ENCODE data around the gene OPCML.

The OPCML gene

GRCh38 chr11:133408402-133408801 is 123.9 kb downstream of the OPCML start:
- DNase-seq = no peak

DNA sequence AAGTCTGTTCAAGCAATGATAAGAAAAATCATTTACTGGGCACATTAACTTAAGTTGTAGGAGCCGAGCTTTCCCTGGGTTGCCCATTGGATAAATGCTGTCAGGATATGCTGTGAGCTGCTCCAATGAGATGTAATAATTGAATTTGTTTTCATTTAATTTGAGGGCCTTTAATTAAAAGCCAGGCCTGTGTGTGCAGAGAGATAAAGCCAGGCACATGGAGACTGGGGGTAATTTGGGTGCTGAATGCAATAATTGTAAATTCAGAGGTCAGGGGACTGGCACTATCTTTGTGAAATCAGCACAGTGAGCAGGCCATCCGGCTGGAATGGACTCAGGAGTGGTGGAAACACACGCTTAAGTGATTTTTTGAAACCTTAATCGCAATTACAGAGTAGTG is 125.8 kb downstream of the OPCML start:
- no peak for DNase-seq

GRCh38 chr11:133403900-133404299 is 128.4 kb downstream of the OPCML start:
- DNase-seq = no peak

GRCh38 chr11:133402551-133402950 is 129.8 kb downstream of the OPCML start:
- DNase-seq = no peak

- DNase-seq = no peak
Observed at GRCh38 chr11:133399855-133400625, 132.3 kb downstream of the OPCML start.

- DNase-seq = no peak
Observed at GRCh38 chr11:133399294-133399693, 133.0 kb downstream of the OPCML start.

DNA sequence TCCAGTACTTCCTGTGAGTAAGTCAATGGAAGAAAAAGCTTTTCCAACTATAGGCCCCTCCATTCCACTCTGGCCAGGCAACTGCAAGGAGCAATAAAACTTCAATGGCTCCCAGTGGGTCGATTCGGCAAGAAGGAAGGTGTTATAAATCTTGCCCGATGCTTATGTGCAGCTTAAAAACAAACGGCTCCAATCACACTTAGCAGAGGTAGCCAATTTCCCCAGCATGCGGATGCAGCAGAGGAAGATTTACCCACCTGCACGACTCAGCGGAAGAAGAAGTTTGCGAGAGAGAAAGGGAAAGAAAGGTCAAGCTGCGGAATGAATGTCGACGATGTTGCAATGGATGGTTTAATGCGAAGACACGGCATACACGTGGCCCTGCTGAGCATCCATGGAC is 141.5 kb downstream of the OPCML start:
- DNase-seq = no peak

DNA sequence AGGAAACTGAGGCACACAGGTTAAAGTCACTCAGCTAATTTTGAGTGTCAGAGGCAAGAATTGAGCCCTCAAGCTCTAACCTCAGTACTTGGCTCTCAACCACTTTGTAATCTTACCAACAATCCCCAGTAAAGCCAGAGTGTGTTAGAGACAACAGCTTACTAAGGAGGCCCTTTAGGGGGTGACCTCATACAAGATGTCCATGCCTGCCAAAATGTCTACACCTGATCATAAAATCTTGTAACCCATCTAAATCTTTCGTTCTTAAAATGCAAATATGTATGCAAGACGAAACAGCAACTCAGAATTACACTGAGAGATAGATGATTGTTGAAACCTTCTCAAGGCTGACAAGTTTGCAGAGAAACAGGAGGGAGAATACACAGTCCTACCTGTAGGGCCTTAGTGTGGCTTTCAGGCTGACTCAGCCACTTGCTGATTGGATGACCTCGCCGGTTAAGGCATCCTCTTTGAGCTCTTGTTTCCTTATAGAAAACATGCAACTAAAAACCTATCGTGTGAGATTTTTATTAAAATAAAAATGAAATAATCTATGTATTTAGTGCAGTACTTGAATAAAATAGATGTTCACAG is 143.2 kb downstream of the OPCML start:
- DNase-seq = no peak

- DNase-seq = no peak
Observed at GRCh38 chr11:133388260-133388659, 144.0 kb downstream of the OPCML start.

- no peak for DNase-seq
Observed at GRCh38 chr11:133386852-133387251, 145.4 kb downstream of the OPCML start.

DNA sequence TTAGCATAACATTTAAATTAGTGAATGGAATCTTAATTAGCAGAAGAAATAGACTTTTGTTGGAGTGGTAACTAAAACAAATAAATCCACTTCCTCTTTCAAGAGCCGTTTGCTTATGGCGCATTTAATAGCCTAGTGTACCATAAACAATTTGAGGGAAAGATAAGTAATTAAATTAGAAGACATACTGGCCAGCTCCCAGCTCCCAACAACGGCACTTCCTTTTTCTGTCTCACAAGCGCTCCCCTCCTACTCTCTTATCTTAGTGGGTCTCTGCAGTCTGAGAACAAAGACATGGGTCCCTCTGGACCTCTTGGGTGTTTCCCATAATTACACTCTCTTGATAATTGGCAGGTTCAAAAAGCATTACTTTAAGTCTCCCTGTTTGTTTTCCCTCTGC is 146.0 kb downstream of the OPCML start:
- no peak for DNase-seq

DNA sequence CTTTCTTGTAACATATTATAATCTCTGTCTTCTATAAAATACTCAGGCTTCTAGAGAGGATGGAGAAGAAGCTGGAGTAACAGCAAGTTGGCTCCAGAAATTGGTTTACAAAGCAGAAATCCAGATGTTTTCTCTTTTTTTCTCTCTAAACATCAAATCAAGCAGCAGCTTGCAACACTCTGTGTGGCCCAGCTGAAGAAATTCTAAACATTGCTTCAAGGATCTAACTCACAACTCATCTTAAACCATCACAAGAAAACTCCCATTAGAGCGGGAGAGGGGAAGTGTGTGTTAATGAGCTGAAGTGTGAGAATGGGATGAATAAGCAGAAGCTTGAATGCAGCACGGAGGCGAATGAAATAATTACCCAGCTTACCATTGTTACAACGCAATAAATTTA is 146.5 kb downstream of the OPCML start:
- DNase-seq = no peak

DNA sequence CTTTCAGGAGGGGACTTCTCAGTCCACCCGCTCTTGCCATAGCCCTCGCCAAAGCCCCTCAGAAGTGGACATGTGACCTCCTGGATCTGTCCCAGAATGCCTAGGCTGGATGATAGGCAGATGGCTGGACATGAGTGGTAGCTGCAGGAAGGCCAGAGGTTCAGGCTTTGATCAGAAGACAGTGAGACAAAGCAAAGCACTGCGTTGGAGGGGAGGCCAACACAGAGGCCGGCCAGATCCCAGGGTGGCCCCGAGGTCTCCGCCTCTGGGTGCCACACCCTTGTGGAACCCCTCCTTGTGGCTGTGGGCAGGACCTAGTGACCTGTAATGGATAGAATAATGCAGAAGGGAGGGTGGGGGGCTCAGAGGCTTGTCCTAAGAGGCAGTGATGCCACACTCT is 147.6 kb downstream of the OPCML start:
- DNase-seq = no peak

DNA sequence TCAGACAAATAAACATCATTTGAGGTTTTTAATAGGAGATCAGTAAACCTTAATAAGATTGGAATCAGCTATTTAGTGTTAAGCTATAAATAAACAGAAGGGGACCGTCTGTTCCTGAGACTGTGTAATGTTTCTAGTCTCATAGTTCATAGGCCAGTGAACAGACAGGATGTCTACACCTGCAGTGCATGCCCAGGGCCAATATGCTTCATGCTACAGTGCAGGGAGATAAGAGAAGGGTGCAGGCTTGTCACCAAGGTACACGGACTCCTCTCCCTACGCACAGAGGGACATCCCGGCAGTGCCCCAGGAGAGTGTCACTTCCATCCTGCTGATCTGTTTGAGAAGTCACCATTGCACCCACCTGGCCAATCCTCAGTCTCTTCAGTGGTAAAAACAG is 148.6 kb downstream of the OPCML start:
- DNase-seq = no peak

DNA sequence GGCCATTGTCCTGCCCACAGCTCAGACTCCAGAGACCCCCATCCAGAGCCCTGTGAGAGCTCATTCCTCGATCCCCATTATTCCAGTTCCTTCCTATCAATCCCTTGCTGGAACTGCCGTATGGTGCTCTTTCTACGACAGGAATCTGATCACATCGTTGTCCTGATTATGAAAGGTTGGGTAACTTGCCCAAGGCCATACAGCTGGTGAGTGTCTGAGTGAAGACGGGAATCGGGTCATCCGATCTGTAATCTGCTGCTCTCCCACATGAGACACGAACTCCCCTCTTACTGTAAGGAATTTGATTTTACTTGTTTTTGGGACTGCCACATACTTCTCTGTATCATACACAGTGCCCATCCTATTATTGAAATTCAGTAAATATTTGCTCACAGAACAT is 149.1 kb downstream of the OPCML start:
- no peak for DNase-seq

DNA sequence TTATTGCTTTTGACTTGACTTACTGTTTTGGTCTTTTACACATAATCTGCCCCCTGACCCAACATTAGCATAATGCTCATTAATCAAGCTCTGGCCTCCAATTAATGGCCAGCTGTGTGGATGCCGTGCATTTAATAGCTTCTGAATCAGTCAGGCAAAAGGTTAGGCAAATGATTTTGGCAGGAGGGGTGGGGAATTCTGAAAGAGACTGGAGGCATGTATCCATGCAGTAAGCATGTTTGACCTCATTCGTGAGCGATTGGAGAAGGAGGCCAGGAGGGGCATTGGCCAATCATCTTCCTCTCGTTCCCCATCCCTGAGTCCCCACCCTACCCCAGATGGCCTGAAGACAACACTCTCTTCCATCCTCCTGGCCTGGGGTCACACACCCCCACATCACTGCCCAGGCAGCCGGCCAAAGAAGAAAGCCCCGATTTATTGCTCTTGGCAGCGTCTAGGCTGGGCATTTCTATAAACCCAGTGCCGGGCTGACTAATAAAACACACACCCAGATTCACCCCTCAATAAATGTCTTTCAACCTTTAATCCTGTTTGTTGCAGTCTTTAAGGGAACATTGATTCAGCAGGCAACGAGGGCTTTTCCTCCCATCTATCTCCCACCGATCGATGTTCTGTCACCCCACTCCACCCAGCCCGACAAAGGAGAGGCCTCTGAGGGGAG is 150.0 kb downstream of the OPCML start:
- DNase-seq = no peak

DNA sequence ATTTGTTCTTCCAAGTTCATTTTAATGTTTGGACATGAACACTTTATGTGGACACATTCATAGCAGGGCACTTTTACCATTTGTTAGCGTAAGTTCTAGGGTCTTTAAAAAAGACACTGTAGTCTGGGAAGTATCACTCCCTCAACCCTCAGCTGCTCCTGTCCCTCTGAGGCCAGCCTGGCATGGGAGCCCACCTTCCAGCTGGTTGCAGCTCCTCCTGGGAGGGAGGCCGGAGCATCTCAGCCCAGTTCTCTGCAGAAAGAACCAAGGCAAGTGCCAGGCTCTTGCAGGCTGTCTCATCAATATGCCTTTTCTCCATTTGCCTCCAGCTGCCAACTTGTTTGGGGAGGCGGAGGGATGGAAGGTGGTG is 150.6 kb downstream of the OPCML start:
- DNase-seq = no peak

DNA sequence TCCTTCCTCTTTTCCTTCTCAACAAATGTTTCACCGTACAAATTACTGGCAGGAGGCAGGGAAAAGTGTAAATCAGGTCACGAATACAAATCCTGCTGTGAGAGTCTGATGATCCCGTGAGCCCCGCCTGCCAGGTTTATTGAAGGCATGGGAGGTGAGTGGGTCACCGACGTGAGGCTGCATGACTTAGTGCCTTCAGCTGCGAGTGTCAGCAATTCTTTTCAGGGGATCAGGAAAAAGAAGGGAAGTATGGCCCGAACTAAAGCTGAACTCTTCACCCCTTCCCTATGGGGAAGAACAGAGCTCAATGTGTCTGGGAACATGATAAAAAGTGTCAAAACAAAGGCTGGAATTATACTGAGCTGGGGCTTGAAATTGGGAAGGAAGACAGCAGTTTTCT is 166.2 kb downstream of the OPCML start:
- DNase-seq = no peak

DNA sequence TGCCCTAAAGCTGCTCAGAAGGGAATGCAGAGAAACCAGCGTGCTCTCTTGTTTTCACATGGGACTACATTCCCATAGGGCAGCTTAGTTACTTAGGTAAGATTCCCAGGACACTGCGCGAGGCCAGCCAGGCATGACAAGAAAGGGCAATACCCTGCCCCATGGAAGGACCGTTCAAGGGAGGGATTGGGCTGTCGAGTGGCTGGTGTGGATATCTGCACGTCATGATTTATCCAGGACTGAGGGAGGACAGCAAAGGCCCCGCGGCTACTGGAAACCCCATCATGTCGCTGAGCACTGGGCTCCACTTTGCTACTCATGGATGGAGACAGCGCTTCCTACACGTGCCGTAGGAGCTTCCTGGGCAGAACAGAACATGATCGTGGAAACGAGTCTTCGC is 169.4 kb downstream of the OPCML start:
- no peak for DNase-seq

DNA sequence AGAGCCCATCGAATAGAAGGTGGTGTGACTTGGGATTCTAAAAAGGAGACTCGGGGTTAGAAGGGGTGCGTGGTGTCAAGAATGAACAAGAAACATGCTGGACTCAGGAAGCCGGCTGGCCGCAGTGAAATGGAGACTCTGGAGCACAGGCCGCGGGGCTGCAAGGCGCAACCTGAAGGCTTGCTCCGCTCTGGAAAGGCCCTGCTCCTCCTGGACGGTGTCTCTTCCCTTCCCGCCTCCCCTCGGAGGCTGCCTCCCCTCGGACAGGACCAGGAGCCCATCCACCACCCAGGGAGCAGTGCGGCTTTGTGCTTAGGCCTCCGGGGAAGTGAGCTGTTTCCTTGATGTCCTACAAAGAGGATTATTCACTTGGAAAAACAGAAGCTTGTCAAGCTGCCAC is 170.1 kb downstream of the OPCML start:
- no peak for DNase-seq

DNA sequence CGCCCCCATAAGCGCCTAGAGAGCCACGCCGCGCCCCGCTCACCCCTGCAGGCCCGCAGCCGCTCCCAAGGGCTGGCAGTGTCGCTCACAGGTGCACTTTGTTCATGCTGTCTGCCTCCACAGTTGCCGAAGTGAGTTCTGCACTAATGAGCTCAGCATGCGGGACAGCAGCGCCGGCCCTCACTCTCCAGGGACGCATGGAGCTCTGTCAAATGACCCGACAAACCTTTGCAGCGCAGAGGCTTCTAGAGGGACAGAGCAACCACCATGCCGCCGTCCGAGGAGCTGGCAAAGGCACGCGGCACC is 170.7 kb downstream of the OPCML start:
- no peak for DNase-seq

DNA sequence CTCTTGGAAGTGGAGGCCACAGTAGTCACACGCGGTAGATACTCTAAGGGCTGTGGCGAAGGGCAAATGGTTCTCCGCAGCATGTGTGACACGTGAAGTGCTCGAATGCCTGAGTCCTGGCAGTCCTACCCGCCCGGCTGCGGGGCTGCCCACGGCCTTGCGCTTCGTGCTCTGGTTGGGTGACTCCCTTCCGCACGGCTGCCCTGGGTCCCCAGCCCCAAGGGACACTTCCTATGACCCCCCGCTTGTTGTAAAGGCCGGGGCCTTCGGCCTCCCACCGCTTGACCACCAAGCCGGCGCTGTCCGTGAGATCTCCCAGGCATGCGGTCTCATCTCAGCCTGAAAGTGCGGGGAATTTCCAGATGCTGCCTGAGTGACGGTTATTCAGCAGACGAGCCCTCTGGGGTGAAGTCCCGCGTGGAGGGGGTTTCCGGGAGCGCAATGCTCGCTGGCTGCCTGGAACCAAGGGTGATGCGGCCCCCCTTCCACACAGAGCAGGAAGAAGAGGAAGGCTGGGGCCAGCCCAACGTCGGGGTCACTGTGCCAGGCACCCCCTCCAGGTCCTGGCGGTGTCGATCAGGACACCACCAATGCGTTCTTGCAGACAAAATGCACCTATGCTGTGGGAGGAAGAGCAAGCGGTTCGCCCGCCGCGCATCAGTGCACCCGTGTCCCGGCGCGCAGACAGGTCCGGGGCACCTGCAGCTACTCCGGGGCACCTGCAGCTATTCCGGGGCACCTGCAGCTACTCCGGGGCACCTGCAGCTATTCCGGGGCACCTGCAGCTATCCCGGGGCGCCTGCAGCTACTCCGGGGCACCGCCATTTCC is 171.2 kb downstream of the OPCML start:
- no peak for DNase-seq

DNA sequence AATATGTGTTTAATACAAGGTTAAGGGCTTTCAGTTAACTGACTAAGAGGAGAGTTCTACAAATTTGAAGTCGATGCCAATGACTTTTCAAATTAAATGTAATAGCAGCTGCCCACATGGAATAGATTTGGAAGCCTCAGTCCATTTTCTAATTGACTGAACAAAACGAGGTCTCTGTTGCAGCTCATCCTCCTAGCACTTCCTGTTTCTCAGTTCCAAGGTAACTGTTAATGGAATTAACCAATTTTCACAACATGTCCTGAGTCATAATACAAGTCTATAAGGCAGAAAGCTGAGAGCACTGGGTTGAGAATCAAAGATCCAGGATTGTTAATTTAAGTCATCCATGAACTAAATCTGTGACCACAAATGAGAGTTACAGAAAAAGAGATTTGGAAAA is 177.2 kb downstream of the OPCML start:
- DNase-seq = no peak

GRCh38 chr11:133354069-133354468 is 178.2 kb downstream of the OPCML start:
- DNase-seq = no peak
